NCI-H1930 (cell line): Measurements from ENCODE around the gene LEKR1.
"Not testable (repeated sequence)": the region's sequence is repeated elsewhere in the genome, so short reads cannot be mapped to it uniquely, and the experiment has no call there.

Source experiments
- DNase-seq, 2 experiments: peaks; one replicate each; lab custom pipeline; 2025; lab: John Stamatoyannopoulos, UW

LEKR1 gene

DNA sequence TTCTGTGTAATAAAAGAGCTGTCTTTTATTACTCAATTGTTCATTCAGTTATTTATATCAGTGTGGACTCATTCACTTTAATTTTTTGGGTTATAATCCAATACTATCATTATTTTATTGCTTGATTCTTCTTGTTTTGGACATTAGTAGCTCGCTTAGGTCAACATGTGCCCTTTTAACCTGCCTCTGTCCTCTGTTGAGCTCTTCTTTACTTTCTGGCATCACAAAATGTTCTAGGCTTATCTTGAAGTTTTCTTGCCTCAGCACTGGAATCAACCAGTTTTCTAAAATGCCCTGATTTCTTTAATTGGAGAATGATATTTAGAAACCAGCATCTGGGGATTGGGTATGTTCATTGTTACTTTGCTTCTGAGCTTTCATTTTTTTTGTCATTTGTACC lies 82.2 kb downstream of the LEKR1 start:
- DNase-seq, result no peak

DNA sequence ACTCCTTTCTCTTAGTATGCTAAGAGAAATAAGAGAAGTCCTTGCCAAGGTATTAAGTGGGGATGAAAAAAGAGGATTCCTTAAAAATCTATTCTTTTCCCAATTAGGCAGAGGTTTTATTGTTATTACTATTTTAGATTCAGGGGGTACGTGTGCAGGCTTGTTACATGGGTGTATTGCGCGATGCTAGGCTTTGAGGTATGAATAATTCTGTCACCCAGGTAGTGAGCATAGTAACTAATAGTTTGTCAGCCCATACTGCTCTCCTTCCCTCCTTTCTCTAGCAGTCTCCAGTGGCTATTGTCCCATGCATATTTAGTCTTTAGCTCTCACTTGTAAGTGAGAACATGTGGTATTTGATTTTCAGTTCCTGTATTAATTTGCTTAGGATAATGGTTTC lies 83.9 kb downstream of the LEKR1 start:
- no peak for DNase-seq

DNA sequence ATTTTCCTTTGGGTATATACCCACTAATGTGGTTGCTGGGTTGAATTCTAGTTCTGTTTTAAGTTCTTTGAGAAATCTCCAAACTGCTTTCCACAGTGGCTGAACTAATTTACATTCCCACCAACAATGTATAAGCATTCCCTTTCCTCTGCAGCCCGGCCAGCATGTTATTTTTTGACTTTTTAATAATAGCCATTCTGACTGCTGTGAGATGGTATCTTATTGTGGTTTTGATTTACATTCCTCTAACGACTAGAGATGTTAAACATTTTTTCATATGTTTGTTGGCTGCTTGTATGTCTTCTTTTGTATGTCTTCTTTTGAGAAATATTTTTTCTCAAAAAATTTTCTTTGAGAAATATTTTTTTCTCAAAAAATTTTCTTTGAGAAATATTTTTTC lies 84.7 kb downstream of the LEKR1 start:
- not testable (repeated sequence) for DNase-seq

DNA sequence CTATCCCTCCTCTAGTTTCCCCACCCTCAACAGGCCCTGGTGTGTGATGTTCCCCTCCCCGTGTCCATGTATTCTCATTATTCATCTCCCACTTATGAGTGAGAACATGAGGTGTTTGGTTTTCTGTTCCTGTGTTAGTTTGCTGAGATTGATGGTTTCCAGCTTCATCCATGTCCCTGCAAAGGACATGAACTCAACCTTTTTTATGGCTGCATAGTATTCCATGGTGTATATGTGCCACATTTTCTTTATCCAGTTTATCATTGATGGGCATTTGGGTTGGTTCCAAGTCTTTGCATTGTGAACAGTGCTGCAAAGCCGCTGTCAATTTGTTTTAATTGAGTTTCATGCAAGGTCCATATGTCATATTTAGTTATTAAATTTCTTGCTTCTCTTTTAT lies 88.1 kb downstream of the LEKR1 start:
- not testable (repeated sequence) for DNase-seq

DNA sequence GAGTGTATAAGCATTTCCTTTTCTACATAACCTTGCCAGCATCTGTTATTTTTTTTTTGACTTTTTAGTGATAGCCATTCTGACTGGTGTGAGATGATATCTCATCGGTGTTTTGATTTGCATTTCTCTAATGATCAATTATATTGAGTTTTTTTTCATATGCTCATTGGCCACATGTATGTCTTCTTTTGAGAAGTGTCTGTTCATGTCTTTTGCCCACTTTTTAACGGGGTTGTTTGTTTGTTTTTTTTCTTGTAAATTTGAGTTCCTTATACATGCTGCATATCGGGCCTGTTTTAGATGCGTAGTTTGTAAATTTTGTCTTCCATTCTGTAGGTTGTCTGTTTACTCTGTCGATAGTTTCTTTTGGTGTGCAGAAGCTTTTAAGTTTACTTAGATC lies 89.2 kb downstream of the LEKR1 start:
- no peak for DNase-seq

DNA sequence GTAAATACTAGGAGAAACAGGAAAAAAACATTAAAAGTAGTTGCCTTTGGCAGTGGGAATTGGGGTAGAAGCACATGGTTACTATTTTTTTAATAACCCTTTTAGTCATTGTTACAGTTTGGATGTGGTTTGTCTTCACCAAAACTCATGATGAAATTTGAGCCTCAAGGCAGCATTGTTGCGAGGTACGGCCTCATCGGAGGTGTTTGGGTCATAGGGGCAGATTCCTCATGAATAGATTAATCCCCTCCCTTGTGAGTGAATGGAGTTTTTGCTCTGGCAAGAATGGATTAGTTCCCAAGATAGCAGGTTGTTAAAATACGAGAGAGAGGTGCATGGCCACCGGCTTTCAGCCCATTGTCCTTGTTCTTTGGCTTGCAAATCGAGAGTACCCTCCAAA lies 92.6 kb downstream of the LEKR1 start:
- DNase-seq, result no peak

DNA sequence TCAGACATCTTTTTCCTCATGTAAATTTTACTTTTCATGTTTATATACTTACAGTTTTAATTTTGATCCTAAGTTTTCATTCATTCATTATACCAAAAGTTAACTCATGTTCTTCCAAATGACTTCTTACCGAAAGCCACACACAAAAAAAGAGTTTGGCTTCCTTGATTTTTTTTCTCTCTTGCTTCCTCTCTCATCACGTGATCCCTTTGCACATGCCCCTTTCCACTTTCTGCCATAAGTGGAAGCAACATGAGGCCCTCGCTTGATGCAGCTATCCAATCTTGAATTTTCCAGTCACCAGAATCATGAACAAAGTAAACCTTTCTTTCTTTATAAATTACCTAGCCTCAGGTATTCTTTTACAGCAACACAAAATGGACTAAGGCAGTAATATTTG lies 93.7 kb downstream of the LEKR1 start:
- DNase-seq, result no peak

DNA sequence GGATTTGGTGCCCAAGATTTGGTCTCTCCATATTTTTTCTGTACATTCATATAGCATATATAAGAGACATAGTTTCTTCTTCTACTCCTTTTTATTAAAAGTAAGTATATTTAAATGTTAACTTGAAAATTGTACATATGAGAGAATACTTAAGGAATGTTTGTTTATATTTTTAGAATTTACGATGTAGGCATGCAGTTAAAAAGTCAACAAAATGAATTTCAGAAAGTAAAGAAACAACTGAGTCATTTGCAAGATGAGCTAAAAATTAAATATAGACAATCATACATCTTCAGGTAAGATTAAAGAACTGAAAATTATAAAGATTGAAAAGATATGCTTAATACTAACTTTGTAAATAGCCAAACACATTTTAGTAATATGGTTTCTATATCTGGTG lies 94.2 kb downstream of the LEKR1 start:
- DNase-seq, result no peak

DNA sequence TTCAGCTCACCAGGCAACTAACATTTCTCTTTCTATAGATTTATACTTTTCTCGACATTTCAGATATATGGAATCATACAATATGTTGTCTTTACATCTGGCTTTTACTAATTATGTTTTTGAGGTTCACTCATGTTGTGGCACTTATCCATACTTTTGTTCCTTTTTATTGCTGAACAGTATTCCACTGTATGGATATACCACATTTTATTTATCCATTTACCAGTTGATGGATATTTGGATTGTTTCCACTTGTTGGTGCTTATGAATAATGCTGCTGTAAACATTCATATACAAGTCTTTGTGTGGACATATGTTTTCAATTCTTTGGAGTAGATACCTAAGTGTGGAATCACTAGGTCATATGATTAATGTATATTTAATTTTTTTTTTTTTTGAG lies 97.2 kb downstream of the LEKR1 start:
- no peak for DNase-seq

DNA sequence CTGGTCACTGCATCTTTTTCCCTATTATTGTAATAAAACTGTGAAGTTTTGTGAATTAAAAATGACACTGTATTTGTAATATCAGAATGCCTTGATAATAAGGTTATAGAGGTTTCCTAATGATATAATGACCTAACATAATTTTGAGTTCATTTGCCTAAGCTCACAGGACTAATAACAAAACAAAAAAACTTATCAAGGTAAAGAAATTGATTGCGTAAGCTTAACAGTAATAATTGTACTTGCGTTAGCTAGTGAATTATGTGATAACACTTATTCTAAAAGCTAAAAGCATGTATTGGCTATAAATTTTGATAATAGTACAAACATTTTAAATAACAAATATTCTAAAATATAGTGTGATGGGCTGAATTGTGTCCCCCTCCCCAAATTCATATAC lies 112.6 kb downstream of the LEKR1 start:
- DNase-seq, result no peak

DNA sequence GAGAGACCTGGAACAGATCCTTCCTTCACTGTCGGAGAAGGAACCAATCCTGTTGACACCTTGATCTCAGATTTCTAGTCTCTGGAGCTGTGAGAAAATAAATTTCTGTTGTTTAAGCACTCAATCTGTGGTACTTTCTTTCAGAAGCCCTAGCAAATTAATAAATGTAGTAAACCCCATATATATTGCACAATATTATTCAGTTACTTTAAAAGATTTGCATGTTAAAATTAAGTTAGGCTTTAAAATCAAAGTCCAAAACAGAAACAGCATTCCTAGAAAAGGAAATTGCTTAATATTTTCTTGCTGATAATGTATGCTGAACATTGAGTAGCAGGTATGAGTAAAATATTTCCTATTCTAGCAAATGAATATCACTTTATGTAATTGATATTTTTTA lies 113.2 kb downstream of the LEKR1 start:
- no peak for DNase-seq

DNA sequence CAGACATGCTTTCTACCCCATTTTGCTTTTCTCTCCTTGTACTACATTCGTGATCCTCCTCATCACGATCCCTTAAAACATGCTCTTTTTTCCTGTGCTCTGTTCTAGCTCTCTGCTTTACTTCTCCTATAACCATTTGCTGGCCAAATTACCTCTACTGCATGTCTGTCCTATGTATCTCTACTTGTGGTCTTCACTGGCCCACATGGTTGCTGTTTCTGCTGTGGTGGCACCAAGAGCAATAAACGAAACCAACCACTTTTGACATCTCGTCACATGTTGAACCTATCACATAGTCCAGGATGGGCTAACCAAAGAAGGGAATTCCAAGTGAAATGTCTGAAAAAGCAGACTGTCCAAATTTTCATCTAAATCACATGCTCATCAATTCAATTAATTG lies 115.2 kb downstream of the LEKR1 start:
- DNase-seq, result no peak

DNA sequence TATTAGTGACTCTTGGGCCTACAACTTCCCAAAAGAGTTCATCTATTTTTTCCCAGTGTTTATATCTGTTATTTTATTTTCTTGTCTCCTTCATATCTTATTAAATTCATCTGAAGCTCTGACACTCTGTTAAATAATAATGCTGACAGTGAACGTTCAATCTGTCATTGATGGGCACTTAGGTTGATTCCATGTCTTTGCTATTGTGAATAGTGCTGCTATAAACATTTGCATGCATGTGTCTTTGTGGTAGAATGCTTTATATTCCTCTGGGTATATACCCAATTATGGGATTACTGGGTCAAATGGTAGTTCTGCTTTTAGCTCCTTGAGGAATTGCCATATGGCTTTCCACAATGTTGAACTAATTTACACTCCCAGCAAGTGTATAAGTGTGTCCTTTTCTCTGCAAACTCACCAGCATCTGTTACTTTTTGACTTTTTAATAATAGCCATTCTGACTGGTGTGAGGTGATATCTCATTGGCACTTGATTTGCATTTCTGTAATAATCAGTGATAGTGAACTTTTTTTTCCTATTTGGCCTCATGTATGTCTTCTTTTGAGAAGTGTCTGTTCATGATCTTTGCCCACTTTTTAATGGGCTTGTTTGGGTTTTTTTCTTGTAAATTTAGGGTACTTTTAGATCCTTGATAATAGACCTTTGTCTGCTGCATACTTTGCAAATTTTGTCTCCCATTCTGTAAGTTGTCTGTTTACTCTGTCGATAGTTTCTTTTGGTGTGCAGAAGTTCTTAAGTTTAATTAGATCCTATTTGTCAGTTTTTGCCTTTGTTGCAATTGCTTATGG lies 122.5 kb downstream of the LEKR1 start:
- DNase-seq, result no peak

DNA sequence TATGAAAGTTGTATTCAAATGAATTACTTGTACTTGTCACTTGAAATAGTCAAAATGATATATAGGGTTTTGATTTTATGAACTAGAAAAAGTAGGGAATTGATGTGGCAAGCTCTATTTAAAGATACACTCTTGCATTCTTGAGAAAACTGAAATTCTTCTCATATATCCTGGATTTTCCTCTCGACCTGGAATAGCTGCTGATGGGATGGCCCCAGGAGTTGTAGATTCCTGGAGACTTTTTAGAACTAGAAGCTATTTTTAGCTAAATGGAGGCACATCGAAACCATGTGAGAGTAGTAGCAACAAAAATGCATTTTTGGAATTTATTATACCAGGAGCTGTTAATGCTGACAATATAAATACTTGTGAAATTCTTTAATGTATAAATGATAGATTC lies 125.9 kb downstream of the LEKR1 start:
- DNase-seq, result no peak

DNA sequence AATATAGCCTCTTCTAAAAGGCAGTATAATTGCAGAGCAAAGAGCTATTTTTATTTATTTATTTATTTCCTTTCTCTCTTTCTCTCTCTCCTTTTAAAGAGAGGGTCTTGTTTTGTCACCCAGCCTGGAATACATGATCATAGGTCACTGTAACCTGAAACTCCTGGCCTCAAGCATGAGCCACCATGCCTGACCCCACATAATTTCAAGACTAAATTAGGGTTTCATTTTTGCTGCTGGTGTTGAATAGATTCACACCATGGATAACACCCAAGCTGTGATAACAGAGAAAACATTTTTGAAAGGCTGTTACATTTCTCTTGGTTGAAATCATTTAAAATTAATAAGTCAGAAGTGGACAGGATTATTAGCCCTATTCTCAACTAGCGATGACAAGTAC lies 131.6 kb downstream of the LEKR1 start:
- DNase-seq, result no peak

DNA sequence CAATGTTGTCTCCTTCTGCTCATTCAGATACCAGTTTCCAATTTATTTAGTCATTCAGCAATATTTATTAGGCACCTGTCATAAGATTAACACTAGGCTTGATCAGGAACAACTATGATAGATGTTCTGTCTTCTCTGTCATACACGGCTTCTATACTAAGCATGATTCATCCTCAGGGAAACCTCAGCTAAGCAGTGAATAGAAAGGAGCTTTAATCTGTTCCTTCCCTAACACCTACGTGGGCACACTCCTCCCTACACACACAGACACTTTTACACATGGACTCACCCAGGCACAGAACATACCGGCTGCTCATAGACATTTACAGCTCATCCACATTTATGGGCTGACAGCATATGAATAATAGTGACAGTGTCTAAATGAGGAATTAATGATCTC lies 136.9 kb downstream of the LEKR1 start:
- no peak for DNase-seq

DNA sequence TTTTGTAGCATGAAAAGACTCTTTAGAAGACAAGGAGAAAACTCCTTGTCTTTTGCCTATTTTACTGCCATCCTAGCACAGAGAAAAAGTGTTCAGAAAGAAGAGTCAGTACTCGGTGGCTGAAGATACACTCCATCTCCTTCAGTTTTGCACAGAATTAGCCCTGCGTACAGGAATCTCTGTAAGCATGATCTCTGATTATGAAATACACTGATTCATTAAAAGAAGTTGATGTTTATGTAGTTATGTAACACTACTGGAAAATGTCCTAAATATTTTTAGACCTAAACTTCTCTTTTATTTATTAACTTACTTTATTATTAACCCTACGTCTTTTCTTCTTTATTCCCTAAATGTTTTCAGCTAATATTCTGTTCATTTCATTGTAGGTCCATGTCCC lies 138.4 kb downstream of the LEKR1 start:
- DNase-seq, result no peak

DNA sequence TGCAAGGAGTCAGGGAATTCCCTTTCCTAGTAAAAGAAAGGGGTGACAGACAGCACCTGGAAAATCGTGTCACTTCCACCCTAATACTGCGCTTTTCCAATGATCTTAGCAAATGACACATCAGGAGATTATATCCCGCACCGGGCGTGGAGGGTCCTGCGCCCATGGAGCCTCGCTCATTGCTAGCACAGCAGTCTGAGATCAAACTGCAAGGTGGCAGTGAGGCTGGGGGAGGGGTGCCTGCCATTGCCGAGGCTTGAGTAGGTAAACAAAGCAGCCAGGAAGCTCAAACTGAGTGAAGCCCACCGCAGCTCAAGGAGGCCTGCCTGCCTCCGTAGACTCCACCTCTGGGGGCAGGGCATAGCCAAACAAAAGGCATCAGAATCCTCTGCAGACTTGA lies 140.2 kb downstream of the LEKR1 start:
- DNase-seq, result not testable (repeated sequence)

DNA sequence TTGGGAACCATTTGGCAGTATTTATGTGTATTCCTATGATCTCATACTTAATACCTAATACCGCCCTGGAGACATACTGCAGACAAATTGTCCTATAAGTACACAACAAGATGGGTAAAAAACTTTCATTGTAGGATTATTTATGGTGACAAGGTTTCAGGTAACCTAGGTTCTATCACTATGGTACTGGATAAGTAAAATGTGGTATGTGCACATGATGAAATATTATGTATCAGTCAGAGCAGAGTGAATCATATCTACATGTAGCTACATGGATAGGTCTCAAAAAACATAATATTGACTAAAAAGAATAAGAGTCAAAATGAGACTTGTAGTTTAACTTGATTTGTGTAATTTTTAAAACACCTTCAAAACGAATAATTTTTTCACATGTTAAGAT lies 147.8 kb downstream of the LEKR1 start:
- DNase-seq, result no peak

DNA sequence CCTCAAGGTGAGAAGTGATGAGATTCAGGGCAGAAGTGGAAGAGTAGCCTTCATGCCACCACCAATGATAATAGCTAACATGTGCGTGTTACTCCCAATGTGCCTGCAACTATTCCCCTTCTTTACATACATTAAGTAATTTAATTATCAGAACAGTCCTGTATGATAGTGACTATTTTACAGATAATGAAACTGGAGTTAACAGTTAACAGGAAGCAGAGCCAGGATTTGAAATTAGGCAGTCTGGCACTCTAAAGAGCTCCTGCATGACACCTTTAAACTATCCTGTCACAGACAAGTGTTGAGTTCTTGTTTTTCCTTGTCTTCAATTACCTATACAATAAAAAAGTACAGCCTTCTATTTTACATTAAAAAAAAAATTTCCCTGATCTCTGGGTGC lies 148.8 kb downstream of the LEKR1 start:
- no peak for DNase-seq

DNA sequence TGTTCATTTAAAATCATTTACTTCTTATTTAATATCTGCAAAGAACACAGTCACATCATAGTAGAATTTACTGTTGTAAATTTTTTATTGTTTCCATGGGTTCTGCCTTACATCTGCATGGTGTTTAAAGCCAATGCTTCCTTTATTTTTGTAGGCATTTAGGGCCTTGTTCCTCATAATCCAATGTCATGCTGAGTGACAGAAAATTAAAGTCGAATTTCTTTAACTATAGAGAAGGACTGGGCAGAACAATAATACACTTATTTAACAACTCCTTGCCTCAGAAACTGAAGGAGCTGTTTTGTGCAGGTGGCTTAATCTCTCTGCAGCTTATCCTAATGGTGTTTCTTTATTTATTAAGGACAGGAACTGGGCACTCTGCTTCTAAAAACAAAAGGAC lies 149.6 kb downstream of the LEKR1 start:
- no peak for DNase-seq

DNA sequence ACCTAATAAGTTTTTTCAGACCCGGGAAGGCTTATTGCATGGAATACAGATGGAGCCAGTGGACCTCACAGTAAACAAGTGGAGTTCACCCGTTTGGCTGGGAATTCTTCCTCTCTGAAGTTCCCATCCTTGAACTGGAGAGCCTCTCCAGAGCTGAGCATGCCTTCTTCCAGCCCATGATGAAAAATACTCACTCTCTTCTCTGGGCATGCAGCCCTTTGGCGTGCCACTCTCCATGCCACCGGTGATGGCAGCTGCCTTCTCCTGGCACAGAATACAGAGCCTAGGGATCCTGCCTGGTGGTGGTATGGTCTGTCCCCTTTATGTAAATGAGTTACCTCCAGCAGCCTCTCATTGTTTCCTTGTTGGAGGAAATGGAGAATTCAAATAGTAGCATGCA lies 150.8 kb downstream of the LEKR1 start:
- no peak for DNase-seq

DNA sequence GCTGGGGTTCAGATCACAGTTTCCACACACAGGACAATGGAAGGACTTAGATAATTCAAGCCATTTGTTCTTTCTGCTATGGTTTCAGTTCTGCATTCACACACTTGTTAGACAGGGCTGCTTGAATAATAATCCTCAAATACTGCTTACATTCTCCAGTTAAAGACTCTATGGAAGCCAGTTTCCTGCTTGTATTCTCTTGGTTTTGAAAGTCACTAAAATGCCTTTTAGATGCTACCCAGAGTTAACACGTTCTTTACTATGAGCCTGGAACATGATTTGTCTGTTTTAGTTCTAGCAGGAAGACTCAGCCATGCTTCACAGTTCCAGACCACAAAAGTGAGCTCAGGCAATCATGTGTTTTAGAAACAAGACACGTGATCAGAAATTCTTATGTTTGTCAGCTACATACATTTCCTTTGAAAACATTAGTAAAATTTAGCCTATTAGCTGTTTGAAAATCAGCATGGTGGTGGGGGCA lies 152.4 kb downstream of the LEKR1 start:
- DNase-seq, result no peak

DNA sequence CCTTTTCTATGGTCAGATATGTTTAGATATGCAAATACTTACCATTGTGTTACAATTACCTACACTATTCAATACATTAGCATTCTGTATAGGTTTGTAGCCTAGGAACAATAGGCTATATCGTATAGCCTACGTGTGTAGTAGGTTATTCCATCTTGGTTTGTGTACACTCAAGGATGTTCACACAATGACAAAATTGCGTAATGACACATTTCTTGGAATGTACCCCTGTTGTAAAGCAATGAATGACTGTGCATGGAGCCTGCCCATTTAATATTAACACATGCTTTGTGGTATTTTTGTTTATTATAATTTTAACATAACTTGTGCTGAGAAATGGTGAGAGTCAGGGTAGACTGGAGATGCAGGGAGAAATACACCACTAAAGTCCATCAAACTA lies 154.9 kb downstream of the LEKR1 start:
- DNase-seq, result no peak
